ENCODE measurements around the gene COPS3. TPM values are rescaled to one million over a fixed set of nuclear protein-coding genes. Genes with fewer than 3 reads are reported as not detected.

Gene COPS3
- total and polyA plus RNA-seq, 2 donors (not counting 1 experiment from before 2014, with no cell fraction given): 62.3 to 80.6 TPM

- no peak overlapping the region for H3K27ac ChIP-seq (ENCODE audit: insufficient read depth, low read length)
- TF ChIP-seq, protein P1, sequence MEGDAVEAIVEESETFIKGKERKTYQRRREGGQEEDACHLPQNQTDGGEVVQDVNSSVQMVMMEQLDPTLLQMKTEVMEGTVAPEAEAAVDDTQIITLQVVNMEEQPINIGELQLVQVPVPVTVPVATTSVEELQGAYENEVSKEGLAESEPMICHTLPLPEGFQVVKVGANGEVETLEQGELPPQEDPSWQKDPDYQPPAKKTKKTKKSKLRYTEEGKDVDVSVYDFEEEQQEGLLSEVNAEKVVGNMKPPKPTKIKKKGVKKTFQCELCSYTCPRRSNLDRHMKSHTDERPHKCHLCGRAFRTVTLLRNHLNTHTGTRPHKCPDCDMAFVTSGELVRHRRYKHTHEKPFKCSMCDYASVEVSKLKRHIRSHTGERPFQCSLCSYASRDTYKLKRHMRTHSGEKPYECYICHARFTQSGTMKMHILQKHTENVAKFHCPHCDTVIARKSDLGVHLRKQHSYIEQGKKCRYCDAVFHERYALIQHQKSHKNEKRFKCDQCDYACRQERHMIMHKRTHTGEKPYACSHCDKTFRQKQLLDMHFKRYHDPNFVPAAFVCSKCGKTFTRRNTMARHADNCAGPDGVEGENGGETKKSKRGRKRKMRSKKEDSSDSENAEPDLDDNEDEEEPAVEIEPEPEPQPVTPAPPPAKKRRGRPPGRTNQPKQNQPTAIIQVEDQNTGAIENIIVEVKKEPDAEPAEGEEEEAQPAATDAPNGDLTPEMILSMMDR (conservative IDR thresholded peaks at IDR 0.05 in 1 of 2, IDR thresholded peaks at IDR 0.05 in 1 of 2; ENCODE audit: low read depth in 1 of 2, low read length in 2 of 2): no peak
- TF ChIP-seq EZH2 (IDR thresholded peaks at IDR 0.05; ENCODE audit: low read length, missing control alignments): no peak
- no peak overlapping the region for H3K9ac ChIP-seq (ENCODE audit: insufficient read depth, low read length)
- H3K36me3 ChIP-seq (ENCODE audit: control insufficient read depth, insufficient read depth, low read length): peaks cover 3% of the 10 kb centered on the region
- no peaks in the 10 kb centered on the region for H3K4me1 ChIP-seq (ENCODE audit: control insufficient read depth, extremely low read depth, insufficient read depth, low read length)
- no peaks in the 10 kb centered on the region for H3K9me3 ChIP-seq (ENCODE audit: control insufficient read depth, insufficient read depth, low read depth, low read length)
- no peak overlapping the region for H3K4me3 ChIP-seq (replicated peaks in 1 of 4; ENCODE audit: control extremely low read depth in 1 of 4, insufficient read depth in 1 of 4, low read depth in 3 of 4, low read length in 4 of 4)
- no peaks in the 10 kb centered on the region for H3K79me2 ChIP-seq (ENCODE audit: control insufficient read depth, insufficient read depth, low read length)
- H2AFZ ChIP-seq (ENCODE audit: low read length): no peak overlapping the region
- no peaks in the 10 kb centered on the region for H3K27me3 ChIP-seq (ENCODE audit: control insufficient read depth, insufficient read depth, low read length)
- no peaks in the 10 kb centered on the region for H4K20me1 ChIP-seq (ENCODE audit: control insufficient read depth, extremely low read depth, insufficient read depth, low read length)
- DNase-seq (ENCODE audit: low read depth in 2 of 2): no peak
- no peak overlapping the region for H3K4me2 ChIP-seq (ENCODE audit: extremely low read depth, insufficient read depth, low read length)
Measured at GRCh38 chr17:17246879-17247278, 34.2 kb downstream of the COPS3 start.

GRCh38 chr17:17243163-17243562 is 37.9 kb downstream of the COPS3 start:
- Histone ChIP-seq H3K79me2 (ENCODE audit: control insufficient read depth, insufficient read depth, low read length) (no peaks in the 10 kb centered on the region), H3K4me2 (ENCODE audit: extremely low read depth, insufficient read depth, low read length) (no peak overlapping the region), H3K27me3 (ENCODE audit: control insufficient read depth, insufficient read depth, low read length) (no peaks in the 10 kb centered on the region), H4K20me1 (ENCODE audit: control insufficient read depth, extremely low read depth, insufficient read depth, low read length) (no peaks in the 10 kb centered on the region), H3K27ac (ENCODE audit: insufficient read depth, low read length) (no peak overlapping the region), H3K4me3 (replicated peaks in 1 of 4; ENCODE audit: control extremely low read depth in 1 of 4, insufficient read depth in 1 of 4, low read depth in 3 of 4, low read length in 4 of 4) (no peak overlapping the region), H2AFZ (ENCODE audit: low read length) (no peak overlapping the region), H3K4me1 (ENCODE audit: control insufficient read depth, extremely low read depth, insufficient read depth, low read length) (no peaks in the 10 kb centered on the region), H3K36me3 (ENCODE audit: control insufficient read depth, insufficient read depth, low read length) (peaks cover 3% of the 10 kb centered on the region), H3K9ac (ENCODE audit: insufficient read depth, low read length) (no peak overlapping the region), H3K9me3 (ENCODE audit: control insufficient read depth, insufficient read depth, low read depth, low read length) (no peaks in the 10 kb centered on the region)
- no peak for DNase-seq (ENCODE audit: low read depth in 2 of 2)
- TF ChIP-seq, protein P1 (conservative IDR thresholded peaks at IDR 0.05 in 1 of 2, IDR thresholded peaks at IDR 0.05 in 1 of 2; ENCODE audit: low read depth in 1 of 2, low read length in 2 of 2): no peak
- TF ChIP-seq EZH2 (IDR thresholded peaks at IDR 0.05; ENCODE audit: low read length, missing control alignments): no peak

- H3K27me3 ChIP-seq (ENCODE audit: control insufficient read depth, insufficient read depth, low read length): no peaks in the 10 kb centered on the region
- H3K27ac ChIP-seq (ENCODE audit: insufficient read depth, low read length): no peak overlapping the region
- TF ChIP-seq, protein P1 (conservative IDR thresholded peaks at IDR 0.05 in 1 of 2, IDR thresholded peaks at IDR 0.05 in 1 of 2; ENCODE audit: low read depth in 1 of 2, low read length in 2 of 2): no peak
- no peak for TF ChIP-seq EZH2 (IDR thresholded peaks at IDR 0.05; ENCODE audit: low read length, missing control alignments)
- H3K9ac ChIP-seq (ENCODE audit: insufficient read depth, low read length): no peak overlapping the region
- no peaks in the 10 kb centered on the region for H3K4me1 ChIP-seq (ENCODE audit: control insufficient read depth, extremely low read depth, insufficient read depth, low read length)
- H3K4me3 ChIP-seq (replicated peaks in 1 of 4; ENCODE audit: control extremely low read depth in 1 of 4, insufficient read depth in 1 of 4, low read depth in 3 of 4, low read length in 4 of 4): no peak overlapping the region
- no peak overlapping the region for H3K4me2 ChIP-seq (ENCODE audit: extremely low read depth, insufficient read depth, low read length)
- no peaks in the 10 kb centered on the region for H3K9me3 ChIP-seq (ENCODE audit: control insufficient read depth, insufficient read depth, low read depth, low read length)
- peaks cover 3% of the 10 kb centered on the region for H3K36me3 ChIP-seq (ENCODE audit: control insufficient read depth, insufficient read depth, low read length)
- H2AFZ ChIP-seq (ENCODE audit: low read length): no peak overlapping the region
- DNase-seq (ENCODE audit: low read depth in 2 of 2): no peak
- no peaks in the 10 kb centered on the region for H3K79me2 ChIP-seq (ENCODE audit: control insufficient read depth, insufficient read depth, low read length)
- H4K20me1 ChIP-seq (ENCODE audit: control insufficient read depth, extremely low read depth, insufficient read depth, low read length): no peaks in the 10 kb centered on the region
Measured at GRCh38 chr17:17242246-17242645, 38.8 kb downstream of the COPS3 start.

Data from fibroblast of lung (primary cell).